Thoracic aorta (tissue), 2 donors: ENCODE measurements around the gene MSH6. TPM values are rescaled to one million over a fixed set of nuclear protein-coding genes. Genes with fewer than 3 reads are reported as not detected.

ENCODE experiments used
- ATAC-seq: fragments of 150-250 bp; one replicate; pipeline ENCODE4 v1.8.0; 2017; ENCODE audit warnings: low read depth; ENCODE audit not compliant: insufficient number of reproducible peaks, low FRiP score
- DNase-seq: peaks from one replicate; pipeline ENCODE4 v3.0.0-alpha.2; 2020; ENCODE audit warnings: low spot score
- H3K27ac ChIP-seq, 2 donors: fragments of 200-600 bp; sonication (generic); 1 replicate in 1 of 2; 2 replicates in 1 of 2; pipeline ENCODE4 v1.5.1; 2016; ENCODE audit warnings: mild to moderate bottlenecking in 2 of 2, moderate library complexity in 2 of 2
- H3K27me3 ChIP-seq: fragments of 200-600 bp; sonication (generic); replicated peaks from 2 replicates; pipeline ENCODE4 v1.6.0; 2016; ENCODE audit warnings: mild to moderate bottlenecking; ENCODE audit not compliant: insufficient read depth
- H3K36me3 ChIP-seq: fragments of 200-600 bp; sonication (generic); one replicate; pipeline ENCODE4 v1.5.1; 2016
- H3K4me1 ChIP-seq, 2 donors: fragments of 200-600 bp; sonication (generic); 1 replicate in 1 of 2; 2 replicates in 1 of 2; pipeline versions ENCODE4 v1.5.1 to v1.6.0; 2016; ENCODE audit warnings: low read depth in 2 of 2, mild to moderate bottlenecking in 1 of 2; ENCODE audit not compliant: control insufficient read depth in 1 of 2
- H3K4me3 ChIP-seq: fragments of 200-600 bp; sonication (generic); 2 replicates; pipeline ENCODE4 v1.5.1; 2016; ENCODE audit warnings: mild to moderate bottlenecking
- H3K9me3 ChIP-seq: fragments of 200-600 bp; sonication (generic); 2 replicates; pipeline ENCODE4 v1.5.1; 2016
- total RNA-seq, 2 donors: library from RNA; depleted of rRNA; stranded (reverse); fragments of >200 nt; gene quantifications; one replicate each; pipeline versions ENCODE4 v1.1.0 to v1.2.3, GENCODE V29; 2016
- TF ChIP-seq, protein P1 (sequence below): fragments of 200-600 bp; sonication (generic); IDR thresholded peaks from one replicate; pipeline ENCODE4 v1.5.1; 2019; ENCODE audit warnings: antibody characterized with exemption

The MSH6 gene
- total RNA-seq, 2 donors from 2014 or later: 22.6 to 41.2 TPM

DNA sequence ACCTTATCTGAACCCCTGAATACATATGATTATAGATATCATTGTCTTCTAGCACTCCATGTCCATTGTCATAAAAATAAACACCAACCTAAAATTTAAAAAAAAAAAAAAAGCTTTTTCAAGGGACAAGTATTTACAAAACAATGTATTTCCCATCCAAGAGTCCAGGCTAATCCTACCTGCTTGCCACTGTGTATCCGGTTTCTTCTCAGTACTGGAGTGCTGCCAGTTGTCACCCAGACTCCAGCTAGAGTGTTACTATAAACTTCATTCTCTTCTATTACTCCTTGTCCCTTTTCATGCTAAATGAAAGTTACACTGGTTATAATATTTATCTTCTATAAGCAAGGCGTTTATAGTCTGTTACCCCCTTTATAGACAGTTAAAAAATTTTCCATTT is 35.8 kb downstream of the MSH6 start:
- no peak for ATAC-seq
- Histone ChIP-seq H3K9me3 (no peaks in the 10 kb centered on the region), H3K4me1 (no peaks in the 10 kb centered on the region), H3K4me3 (no peak overlapping the region), H3K27me3 (no peaks in the 10 kb centered on the region), H3K27ac (no peak overlapping the region), H3K36me3 (peaks cover 35% of the 10 kb centered on the region)
- TF ChIP-seq, protein P1, sequence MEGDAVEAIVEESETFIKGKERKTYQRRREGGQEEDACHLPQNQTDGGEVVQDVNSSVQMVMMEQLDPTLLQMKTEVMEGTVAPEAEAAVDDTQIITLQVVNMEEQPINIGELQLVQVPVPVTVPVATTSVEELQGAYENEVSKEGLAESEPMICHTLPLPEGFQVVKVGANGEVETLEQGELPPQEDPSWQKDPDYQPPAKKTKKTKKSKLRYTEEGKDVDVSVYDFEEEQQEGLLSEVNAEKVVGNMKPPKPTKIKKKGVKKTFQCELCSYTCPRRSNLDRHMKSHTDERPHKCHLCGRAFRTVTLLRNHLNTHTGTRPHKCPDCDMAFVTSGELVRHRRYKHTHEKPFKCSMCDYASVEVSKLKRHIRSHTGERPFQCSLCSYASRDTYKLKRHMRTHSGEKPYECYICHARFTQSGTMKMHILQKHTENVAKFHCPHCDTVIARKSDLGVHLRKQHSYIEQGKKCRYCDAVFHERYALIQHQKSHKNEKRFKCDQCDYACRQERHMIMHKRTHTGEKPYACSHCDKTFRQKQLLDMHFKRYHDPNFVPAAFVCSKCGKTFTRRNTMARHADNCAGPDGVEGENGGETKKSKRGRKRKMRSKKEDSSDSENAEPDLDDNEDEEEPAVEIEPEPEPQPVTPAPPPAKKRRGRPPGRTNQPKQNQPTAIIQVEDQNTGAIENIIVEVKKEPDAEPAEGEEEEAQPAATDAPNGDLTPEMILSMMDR: no peak
- no peak for DNase-seq

DNA sequence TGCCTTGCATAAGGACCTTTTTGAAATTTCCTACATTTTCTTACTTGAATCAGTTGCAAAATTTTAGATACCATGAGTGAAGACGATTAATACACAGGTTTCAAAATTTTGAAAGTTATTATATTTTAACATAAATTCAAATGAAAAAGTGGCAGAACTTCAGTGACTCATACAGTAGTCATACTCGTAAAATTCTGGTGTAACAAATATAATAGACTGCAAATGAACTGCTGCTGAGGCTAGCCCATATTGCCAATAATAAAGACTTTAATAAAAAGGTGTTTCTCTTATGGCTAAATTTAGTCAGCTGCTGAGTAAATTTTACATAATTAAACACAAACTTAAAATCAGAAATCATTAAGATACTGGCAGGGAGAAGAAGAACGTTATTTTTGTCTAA is 36.9 kb downstream of the MSH6 start:
- ATAC-seq: no peak
- H3K27me3 ChIP-seq: no peaks in the 10 kb centered on the region
- no peak for DNase-seq
- no peaks in the 10 kb centered on the region for H3K9me3 ChIP-seq
- H3K36me3 ChIP-seq: peaks cover 39% of the 10 kb centered on the region
- H3K4me3 ChIP-seq: no peak overlapping the region
- no peaks in the 10 kb centered on the region for H3K4me1 ChIP-seq
- TF ChIP-seq, protein P1: no peak
- no peak overlapping the region for H3K27ac ChIP-seq

DNA sequence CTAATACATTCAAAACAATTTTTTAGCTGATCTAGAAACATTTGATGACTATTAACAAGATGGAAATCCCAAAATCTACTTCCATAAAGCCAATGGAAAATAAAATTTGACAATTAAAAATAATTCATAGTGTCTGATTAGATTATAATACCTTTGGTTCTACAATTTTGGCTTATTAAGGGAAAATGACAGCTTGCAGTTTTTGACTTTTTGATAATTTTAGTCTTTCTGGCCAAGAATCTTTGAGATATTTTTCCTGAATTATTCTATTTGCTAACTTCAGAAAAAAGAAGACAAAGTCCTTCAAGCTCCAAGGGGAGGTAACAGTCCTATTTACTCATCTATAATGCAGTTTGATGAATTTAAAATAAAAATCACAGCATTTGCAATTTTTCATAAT is 39.6 kb downstream of the MSH6 start:
- no peak for ATAC-seq

DNA sequence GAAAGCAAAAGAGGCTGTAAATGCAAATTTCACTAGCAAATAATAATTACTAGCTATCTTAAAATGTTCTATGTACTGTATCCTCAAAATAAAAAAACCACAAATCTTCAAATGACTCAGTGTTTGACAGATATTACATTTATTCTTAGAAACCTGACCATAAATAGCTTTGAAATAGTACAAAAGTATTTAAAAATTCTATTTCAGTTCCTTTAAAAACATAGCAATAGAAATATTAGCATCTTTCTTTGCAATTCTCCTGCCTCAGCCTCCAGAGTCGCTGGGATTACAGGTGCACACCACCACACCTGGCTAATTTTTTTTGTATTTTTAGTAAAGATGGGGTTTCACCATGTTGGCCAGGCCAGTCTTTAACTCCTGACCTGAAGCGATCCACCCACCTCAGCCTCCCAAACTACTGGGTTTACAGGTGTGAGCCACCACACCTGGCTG is 50.6 kb downstream of the MSH6 start:
- Histone ChIP-seq H3K36me3 (peaks cover 20% of the 10 kb centered on the region), H3K4me1 (peaks cover 2 to 12% of the 10 kb centered on the region in 2 donors), H3K9me3 (no peaks in the 10 kb centered on the region), H3K27ac (peak overlapping the region in 1 of 2 donors; percentile 40), H3K4me3 (no peak overlapping the region), H3K27me3 (no peaks in the 10 kb centered on the region)
- DNase-seq (no peak), ATAC-seq (no peak)
- TF ChIP-seq, protein P1: no peak

More for the DNA sequence above, 39.6 kb downstream of the MSH6 start:
- H3K27ac ChIP-seq: no peak overlapping the region
- H3K36me3 ChIP-seq: peaks cover 31% of the 10 kb centered on the region
- no peaks in the 10 kb centered on the region for H3K27me3 ChIP-seq
- TF ChIP-seq, protein P1: no peak
- no peaks in the 10 kb centered on the region for H3K4me1 ChIP-seq
- H3K4me3 ChIP-seq: no peak overlapping the region
- H3K9me3 ChIP-seq: no peaks in the 10 kb centered on the region
- no peak for DNase-seq

DNA sequence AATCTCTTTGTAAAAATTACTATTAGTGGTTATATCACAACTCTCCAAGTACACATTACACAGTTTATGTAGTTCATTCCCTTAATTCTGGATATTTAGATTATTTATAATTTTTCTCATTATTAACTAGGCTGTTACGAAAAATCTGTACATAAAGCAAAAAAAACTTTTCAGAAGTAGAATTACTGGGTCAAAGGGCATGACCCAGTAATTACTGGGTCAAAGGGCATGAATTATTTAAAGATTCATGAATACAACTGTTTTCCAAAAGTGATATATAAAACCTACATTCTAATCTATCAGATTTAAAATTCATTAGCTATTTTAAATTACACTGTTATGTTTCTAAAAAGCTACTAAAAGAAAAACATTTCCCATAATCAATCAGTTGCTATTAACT is 55.3 kb downstream of the MSH6 start:
- peaks cover 28% of the 10 kb centered on the region for H3K36me3 ChIP-seq
- DNase-seq (no peak), ATAC-seq (no peak)
- no peaks in the 10 kb centered on the region for H3K9me3 ChIP-seq
- TF ChIP-seq, protein P1: no peak
- no peak overlapping the region for H3K4me3 ChIP-seq
- peaks cover 6 to 10% of the 10 kb centered on the region in 2 donors for H3K4me1 ChIP-seq
- H3K27ac ChIP-seq: no peak overlapping the region
- H3K27me3 ChIP-seq: no peaks in the 10 kb centered on the region
